ENCODE results near the gene MATN1.

DNA sequence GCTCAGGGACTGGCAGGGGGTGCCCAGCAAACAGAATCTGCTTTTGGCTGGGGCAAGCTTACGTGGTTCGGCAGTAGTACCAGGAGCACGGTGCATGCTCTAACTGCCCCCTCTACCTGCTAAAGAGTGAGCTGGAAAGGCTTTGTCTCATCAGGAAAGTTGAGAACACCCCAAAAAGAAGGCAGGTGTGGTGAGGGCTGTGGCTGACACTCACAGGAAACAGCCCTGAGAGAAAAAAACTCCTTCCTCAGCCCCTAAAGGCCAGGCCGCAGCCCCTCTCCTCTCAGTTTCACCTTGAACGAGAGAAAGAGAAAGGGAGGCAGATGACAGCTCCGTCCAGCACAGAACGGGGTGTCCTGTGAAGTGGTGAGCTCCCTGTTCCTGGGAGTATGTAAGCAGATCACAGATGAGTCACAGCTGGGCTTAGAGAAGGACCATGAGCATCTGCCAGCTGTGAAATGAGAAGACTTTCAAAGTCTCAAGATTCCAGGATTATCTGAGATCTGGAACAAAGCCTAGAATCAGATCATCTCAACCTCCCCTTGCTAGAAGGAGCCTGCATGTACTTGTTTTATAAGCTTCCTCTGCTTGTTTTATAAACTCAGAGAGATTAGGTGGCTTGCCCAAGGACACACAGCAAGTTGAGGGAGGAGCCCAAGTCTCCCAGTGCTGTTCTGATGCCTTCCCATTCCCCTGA, 20.8 kb upstream of the MATN1 start:
- TF ChIP-seq, protein P1, sequence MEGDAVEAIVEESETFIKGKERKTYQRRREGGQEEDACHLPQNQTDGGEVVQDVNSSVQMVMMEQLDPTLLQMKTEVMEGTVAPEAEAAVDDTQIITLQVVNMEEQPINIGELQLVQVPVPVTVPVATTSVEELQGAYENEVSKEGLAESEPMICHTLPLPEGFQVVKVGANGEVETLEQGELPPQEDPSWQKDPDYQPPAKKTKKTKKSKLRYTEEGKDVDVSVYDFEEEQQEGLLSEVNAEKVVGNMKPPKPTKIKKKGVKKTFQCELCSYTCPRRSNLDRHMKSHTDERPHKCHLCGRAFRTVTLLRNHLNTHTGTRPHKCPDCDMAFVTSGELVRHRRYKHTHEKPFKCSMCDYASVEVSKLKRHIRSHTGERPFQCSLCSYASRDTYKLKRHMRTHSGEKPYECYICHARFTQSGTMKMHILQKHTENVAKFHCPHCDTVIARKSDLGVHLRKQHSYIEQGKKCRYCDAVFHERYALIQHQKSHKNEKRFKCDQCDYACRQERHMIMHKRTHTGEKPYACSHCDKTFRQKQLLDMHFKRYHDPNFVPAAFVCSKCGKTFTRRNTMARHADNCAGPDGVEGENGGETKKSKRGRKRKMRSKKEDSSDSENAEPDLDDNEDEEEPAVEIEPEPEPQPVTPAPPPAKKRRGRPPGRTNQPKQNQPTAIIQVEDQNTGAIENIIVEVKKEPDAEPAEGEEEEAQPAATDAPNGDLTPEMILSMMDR (IDR thresholded peaks at IDR 0.05; ENCODE audit: low read length): no peak
- TF ChIP-seq EZH2 (IDR thresholded peaks at IDR 0.05; ENCODE audit: borderline replicate concordance, low read length): no peak
